NCI-H1417 treated with DMSO at 0.1 percent for 48 hours (cell line): Measurements from ENCODE around the gene TRIM41.

Experiments
- DNase-seq: peaks from one replicate; lab custom pipeline; 2025; lab: John Stamatoyannopoulos, UW

Gene TRIM41

GRCh38 chr5:181233088-181233800 is 10.2 kb downstream of the TRIM41 start:
- no peak for DNase-seq

- DNase-seq: no peak
Observed at GRCh38 chr5:181233801-181234454, 10.8 kb downstream of the TRIM41 start.

- no peak for DNase-seq
Observed at GRCh38 chr5:181234455-181235306, 11.6 kb downstream of the TRIM41 start.

- DNase-seq: no peak
Observed at GRCh38 chr5:181235323-181235688, 12.2 kb downstream of the TRIM41 start.

- no peak for DNase-seq
Observed at GRCh38 chr5:181235689-181236366, 12.7 kb downstream of the TRIM41 start.

- DNase-seq: no peak
Observed at GRCh38 chr5:181236471-181236870, 13.4 kb downstream of the TRIM41 start.

- no peak for DNase-seq
Observed at GRCh38 chr5:181236954-181237641, 14.0 kb downstream of the TRIM41 start.

- no peak for DNase-seq
Observed at GRCh38 chr5:181237729-181238385, 14.8 kb downstream of the TRIM41 start.

GRCh38 chr5:181239062-181239663 is 16.1 kb downstream of the TRIM41 start:
- no peak for DNase-seq

GRCh38 chr5:181241393-181241975 is 18.4 kb downstream of the TRIM41 start:
- DNase-seq: no peak

- DNase-seq: no peak
Observed at GRCh38 chr5:181242031-181242451, 19.0 kb downstream of the TRIM41 start.

GRCh38 chr5:181243018-181243563 is 20.0 kb downstream of the TRIM41 start:
- DNase-seq: no peak

GRCh38 chr5:181243564-181244343 is 20.7 kb downstream of the TRIM41 start, which contains the start of gene RACK1:
Gene RACK1, minus strand, starts transcription at chr5:181243906. Its CDS starts 106 bp downstream, at chr5:181243800.
- DNase-seq: no peak

GRCh38 chr5:181245427-181246275 is 22.6 kb downstream of the TRIM41 start:
- no peak for DNase-seq

GRCh38 chr5:181246276-181247049 is 23.4 kb downstream of the TRIM41 start:
- no peak for DNase-seq

- DNase-seq: no peak
Observed at GRCh38 chr5:181248277-181248676, 25.2 kb downstream of the TRIM41 start.

- DNase-seq: no peak
Observed at GRCh38 chr5:181255276-181255675, 32.2 kb downstream of the TRIM41 start.
